ENCODE data around the gene SLC4A4. TPM values are rescaled to one million over a fixed set of nuclear protein-coding genes. Genes with fewer than 3 reads are reported as not detected.

The SLC4A4 gene
- total and polyA plus RNA-seq, 10 of the 15 experiments (the other 5 are each of a cell fraction or from before 2014, with no cell fraction given), result 0.05 to 0.44 (median 0.18) TPM

DNA sequence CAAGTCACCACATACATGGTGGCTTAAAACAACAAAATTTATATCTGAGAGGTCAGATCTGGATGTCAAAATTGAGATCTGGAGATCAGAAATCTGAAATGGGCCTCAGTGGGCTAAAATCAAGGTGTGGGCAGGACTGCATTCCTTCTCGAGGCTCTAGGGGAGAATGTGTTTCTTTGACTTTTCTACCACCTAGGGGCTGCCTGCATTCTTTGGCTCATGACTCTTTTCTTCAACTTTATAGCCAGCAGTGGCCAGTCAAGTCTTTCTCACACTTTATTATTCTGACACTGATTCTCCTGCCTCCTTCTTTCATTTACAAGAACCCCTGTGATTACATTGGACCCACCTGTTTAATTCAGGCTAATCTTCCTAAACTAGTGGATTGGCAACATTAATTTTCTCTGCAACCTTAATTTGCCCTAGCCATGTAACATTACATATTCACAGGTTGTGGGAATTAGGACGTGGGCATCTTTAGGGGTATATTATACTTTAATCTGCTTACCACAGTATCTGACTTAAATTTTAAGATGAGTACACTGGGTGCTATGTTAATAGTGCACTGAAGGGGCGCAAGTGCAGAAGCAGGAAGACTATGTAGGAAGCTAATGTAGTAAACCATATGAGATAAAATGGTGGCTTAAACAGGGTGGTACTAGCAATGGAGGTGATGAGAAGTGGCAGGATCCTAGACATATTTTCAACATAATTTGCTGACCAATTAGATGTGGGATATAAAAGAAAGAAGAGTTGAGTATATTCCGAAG is 188.0 kb downstream of the SLC4A4 start:
- no TSS peak for BruUV-seq (replicated peaks)
- no peaks in the 10 kb centered on the region for H3K9me3 ChIP-seq (replicated peaks; ENCODE audit: control insufficient read depth, insufficient read depth, low read length)
- SMC1A ChIA-PET (ENCODE audit: uncharacterized antibody, unreplicated experiment), result no interaction called here
- H3K4me3 ChIP-seq, result no peak overlapping the region
- in situ Hi-C loops (cut with MboI) (no loop called here), intact Hi-C loops (cut with micrococcal nuclease; ENCODE audit: unreplicated experiment) (no loop called here)
- RAD21 ChIA-PET (ENCODE audit: unreplicated experiment), result no interaction called here
- CTCF ChIA-PET, result no interaction called here
- H3K36me3 ChIP-seq (ENCODE audit: control insufficient read depth in 2 of 2, insufficient read depth in 2 of 2, low read length in 1 of 2), result no peaks in the 10 kb centered on the region
- H3K27ac ChIP-seq (ENCODE audit: control insufficient read depth, insufficient read depth), result no peak overlapping the region
- TF ChIP-seq ATF7 (IDR thresholded peaks at IDR 0.05; ENCODE audit: low read depth) (no peak), RAD21 (IDR thresholded peaks at IDR 0.05; ENCODE audit: insufficient read depth, low read depth, low read length) (peak; percentile 13; the same call in 1 of the 2 replicates)
- TF ChIP-seq, protein P1, sequence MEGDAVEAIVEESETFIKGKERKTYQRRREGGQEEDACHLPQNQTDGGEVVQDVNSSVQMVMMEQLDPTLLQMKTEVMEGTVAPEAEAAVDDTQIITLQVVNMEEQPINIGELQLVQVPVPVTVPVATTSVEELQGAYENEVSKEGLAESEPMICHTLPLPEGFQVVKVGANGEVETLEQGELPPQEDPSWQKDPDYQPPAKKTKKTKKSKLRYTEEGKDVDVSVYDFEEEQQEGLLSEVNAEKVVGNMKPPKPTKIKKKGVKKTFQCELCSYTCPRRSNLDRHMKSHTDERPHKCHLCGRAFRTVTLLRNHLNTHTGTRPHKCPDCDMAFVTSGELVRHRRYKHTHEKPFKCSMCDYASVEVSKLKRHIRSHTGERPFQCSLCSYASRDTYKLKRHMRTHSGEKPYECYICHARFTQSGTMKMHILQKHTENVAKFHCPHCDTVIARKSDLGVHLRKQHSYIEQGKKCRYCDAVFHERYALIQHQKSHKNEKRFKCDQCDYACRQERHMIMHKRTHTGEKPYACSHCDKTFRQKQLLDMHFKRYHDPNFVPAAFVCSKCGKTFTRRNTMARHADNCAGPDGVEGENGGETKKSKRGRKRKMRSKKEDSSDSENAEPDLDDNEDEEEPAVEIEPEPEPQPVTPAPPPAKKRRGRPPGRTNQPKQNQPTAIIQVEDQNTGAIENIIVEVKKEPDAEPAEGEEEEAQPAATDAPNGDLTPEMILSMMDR (IDR thresholded peaks at IDR 0.05 in 2 of 3, conservative IDR thresholded peaks at IDR 0.05 in 1 of 3; ENCODE audit: control insufficient read depth in 2 of 3, extremely low read depth in 1 of 3, insufficient read depth in 1 of 3, low read depth in 3 of 3, low read length in 3 of 3), result peak in 2 of 3 experiments; percentile 27 to 35; a peak in 2 of 6 replicates
- DNase-seq (ENCODE audit: low read depth, low spot score) (no peak), ATAC-seq (peak; percentile 80), FAIRE-seq (no peak)
- H3K4me2 ChIP-seq (ENCODE audit: control insufficient read depth, insufficient read depth), result no peak overlapping the region
- no peaks in the 10 kb centered on the region for H3K27me3 ChIP-seq (replicated peaks in 1 of 2; ENCODE audit: control insufficient read depth in 2 of 2, insufficient read depth in 2 of 2, low read length in 1 of 2)
- H2AFZ ChIP-seq (ENCODE audit: control insufficient read depth, low read depth, low read length), result no peak overlapping the region
- POLR2A ChIA-PET, result no interaction called here
- no peaks in the 10 kb centered on the region for H4K20me1 ChIP-seq (ENCODE audit: control insufficient read depth, insufficient read depth)
- no peaks in the 10 kb centered on the region for H3K4me1 ChIP-seq (ENCODE audit: control insufficient read depth, insufficient read depth, low read length)
- H3K9ac ChIP-seq (ENCODE audit: control insufficient read depth, insufficient read depth, low read length), result no peak overlapping the region
- no peaks in the 10 kb centered on the region for H3K79me2 ChIP-seq (ENCODE audit: control insufficient read depth, insufficient read depth, low read length)
- 2% methylated on average over 4 of the region's 4 CpGs for WGBS (ENCODE audit: insufficient coverage, insufficient replicate concordance, low lambda C conversion rate, missing lambda C conversion rate)

DNA sequence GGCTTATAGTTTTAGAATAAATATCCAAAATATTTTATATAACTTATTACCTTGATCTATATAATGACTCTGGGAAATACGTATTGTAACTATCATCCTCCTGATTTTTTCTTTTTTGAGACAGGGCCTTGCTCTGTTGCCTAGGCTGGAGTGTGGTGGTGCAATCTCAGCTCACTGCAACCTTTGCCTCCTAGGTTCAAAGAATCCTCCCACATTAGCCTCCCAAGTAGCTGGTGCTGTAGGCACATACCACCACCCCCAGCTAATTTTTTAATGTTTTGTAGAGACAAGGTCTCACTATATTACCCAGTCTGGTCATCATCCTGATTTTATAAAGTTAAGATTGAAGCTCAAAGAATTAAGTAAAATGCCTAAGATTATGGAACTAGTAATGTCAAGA is 193.6 kb downstream of the SLC4A4 start:
- FAIRE-seq (no peak), DNase-seq (ENCODE audit: low read depth, low spot score) (no peak), ATAC-seq (no peak)
- WGBS (ENCODE audit: insufficient coverage, insufficient replicate concordance, low lambda C conversion rate, missing lambda C conversion rate), result 0% methylated on average over 1 of the region's 1 CpG
- CTCF ChIA-PET, result interaction anchor here (0.6 kb wide), 1 partner anchor 297 kb away, joined by 5 read pairs; no protein-coding TSS in a partner anchor
- in situ Hi-C loops (cut with MboI), result no loop called here
- Histone ChIP-seq H3K36me3 (ENCODE audit: control insufficient read depth in 2 of 2, insufficient read depth in 2 of 2, low read length in 1 of 2) (no peaks in the 10 kb centered on the region), H3K9me3 (replicated peaks; ENCODE audit: control insufficient read depth, insufficient read depth, low read length) (no peaks in the 10 kb centered on the region), H3K27ac (ENCODE audit: control insufficient read depth, insufficient read depth) (no peak overlapping the region), H3K79me2 (ENCODE audit: control insufficient read depth, insufficient read depth, low read length) (no peaks in the 10 kb centered on the region), H3K9ac (ENCODE audit: control insufficient read depth, insufficient read depth, low read length) (no peak overlapping the region), H3K4me2 (ENCODE audit: control insufficient read depth, insufficient read depth) (no peak overlapping the region), H3K27me3 (replicated peaks in 1 of 2; ENCODE audit: control insufficient read depth in 2 of 2, insufficient read depth in 2 of 2, low read length in 1 of 2) (no peaks in the 10 kb centered on the region; a peak in 1 of 4 replicates), H3K4me1 (ENCODE audit: control insufficient read depth, insufficient read depth, low read length) (no peaks in the 10 kb centered on the region), H3K4me3 (no peak overlapping the region), H2AFZ (ENCODE audit: control insufficient read depth, low read depth, low read length) (no peak overlapping the region), H4K20me1 (ENCODE audit: control insufficient read depth, insufficient read depth) (no peaks in the 10 kb centered on the region)
- SMC1A ChIA-PET (ENCODE audit: uncharacterized antibody, unreplicated experiment), result interaction anchor here (0.8 kb wide), 1 partner anchor 760 kb away, joined by 3 read pairs; no protein-coding TSS in a partner anchor
- intact Hi-C loops (cut with micrococcal nuclease; ENCODE audit: unreplicated experiment), result no loop called here
- no TSS peak for BruUV-seq (replicated peaks)
- RAD21 ChIA-PET (ENCODE audit: unreplicated experiment), result no interaction called here
- POLR2A ChIA-PET, result no interaction called here
- TF ChIP-seq IKZF2 (IDR thresholded peaks at IDR 0.05) (no peak), EED (IDR thresholded peaks at IDR 0.05; ENCODE audit: low read depth) (no peak), SUZ12 (IDR thresholded peaks at IDR 0.05; ENCODE audit: unreplicated experiment) (no peak)
- TF ChIP-seq, protein P2, sequence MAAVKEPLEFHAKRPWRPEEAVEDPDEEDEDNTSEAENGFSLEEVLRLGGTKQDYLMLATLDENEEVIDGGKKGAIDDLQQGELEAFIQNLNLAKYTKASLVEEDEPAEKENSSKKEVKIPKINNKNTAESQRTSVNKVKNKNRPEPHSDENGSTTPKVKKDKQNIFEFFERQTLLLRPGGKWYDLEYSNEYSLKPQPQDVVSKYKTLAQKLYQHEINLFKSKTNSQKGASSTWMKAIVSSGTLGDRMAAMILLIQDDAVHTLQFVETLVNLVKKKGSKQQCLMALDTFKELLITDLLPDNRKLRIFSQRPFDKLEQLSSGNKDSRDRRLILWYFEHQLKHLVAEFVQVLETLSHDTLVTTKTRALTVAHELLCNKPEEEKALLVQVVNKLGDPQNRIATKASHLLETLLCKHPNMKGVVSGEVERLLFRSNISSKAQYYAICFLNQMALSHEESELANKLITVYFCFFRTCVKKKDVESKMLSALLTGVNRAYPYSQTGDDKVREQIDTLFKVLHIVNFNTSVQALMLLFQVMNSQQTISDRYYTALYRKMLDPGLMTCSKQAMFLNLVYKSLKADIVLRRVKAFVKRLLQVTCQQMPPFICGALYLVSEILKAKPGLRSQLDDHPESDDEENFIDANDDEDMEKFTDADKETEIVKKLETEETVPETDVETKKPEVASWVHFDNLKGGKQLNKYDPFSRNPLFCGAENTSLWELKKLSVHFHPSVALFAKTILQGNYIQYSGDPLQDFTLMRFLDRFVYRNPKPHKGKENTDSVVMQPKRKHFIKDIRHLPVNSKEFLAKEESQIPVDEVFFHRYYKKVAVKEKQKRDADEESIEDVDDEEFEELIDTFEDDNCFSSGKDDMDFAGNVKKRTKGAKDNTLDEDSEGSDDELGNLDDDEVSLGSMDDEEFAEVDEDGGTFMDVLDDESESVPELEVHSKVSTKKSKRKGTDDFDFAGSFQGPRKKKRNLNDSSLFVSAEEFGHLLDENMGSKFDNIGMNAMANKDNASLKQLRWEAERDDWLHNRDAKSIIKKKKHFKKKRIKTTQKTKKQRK (IDR thresholded peaks at IDR 0.05; ENCODE audit: low read depth, low read length), result no peak
- TF ChIP-seq, protein P3, sequence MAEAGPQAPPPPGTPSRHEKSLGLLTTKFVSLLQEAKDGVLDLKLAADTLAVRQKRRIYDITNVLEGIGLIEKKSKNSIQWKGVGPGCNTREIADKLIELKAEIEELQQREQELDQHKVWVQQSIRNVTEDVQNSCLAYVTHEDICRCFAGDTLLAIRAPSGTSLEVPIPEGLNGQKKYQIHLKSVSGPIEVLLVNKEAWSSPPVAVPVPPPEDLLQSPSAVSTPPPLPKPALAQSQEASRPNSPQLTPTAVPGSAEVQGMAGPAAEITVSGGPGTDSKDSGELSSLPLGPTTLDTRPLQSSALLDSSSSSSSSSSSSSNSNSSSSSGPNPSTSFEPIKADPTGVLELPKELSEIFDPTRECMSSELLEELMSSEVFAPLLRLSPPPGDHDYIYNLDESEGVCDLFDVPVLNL (IDR thresholded peaks at IDR 0.05; ENCODE audit: low read depth, low read length), result no peak

Measured in GM12878 (cell line).